ENCODE data around the gene RASSF5.

Gene RASSF5

DNA sequence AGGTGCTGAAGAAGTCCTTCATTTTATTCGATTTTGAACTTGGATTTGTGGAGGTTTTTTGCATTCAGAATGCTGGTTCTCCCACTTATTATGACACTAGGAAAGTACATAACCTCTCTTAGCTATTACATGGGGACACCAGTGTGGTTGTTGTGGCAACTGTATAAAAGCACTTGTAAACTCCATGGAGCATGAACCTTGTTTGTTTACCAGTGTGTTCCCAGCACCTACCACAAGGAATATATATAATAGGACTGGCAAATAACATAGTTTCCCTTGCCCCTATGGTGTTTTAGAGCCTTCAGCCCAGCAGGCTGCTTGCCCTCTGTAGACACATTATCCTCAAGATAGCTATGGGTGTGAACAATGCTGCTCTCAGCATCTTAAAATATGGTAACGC lies 43.1 kb downstream of the RASSF5 start:
- DNase-seq (ENCODE audit: low spot score), result no peak

DNA sequence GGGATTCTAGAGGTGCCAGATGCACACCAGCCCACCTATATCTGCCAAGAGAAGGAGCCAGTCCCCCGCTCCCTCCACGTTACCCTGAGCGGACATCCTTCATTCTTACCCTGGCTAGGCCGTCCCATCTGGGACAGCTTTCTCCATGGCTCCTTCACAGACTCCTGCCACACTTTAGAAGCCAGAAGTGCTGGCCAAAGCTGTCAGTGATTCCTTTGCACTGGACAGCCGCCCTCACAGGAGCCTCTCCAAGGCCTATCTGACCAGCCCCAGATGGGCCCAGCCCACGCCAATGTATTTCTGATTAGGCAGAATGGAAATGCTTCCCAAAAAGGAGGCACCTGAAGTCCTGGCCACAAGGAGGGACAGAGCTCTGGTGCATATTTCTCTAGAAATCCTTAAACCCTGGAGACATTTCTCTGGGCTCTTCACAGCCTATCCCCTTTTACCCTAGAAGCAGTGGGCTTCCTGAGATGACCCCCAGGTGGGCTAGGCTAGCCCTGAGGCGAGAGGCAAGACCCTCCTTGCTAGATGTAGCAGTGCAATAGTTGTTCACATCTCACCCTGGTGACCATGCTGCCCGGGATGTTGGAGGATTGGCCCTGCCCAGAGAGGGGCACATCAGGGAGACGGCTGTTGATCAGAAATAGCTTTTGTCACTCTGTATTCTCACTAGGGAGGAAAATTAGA lies 44.1 kb downstream of the RASSF5 start:
- DNase-seq (ENCODE audit: low spot score), result no peak

- DNase-seq (ENCODE audit: low spot score), result no peak
Observed at GRCh38 chr1:206551986-206552326, 44.6 kb downstream of the RASSF5 start.

DNA sequence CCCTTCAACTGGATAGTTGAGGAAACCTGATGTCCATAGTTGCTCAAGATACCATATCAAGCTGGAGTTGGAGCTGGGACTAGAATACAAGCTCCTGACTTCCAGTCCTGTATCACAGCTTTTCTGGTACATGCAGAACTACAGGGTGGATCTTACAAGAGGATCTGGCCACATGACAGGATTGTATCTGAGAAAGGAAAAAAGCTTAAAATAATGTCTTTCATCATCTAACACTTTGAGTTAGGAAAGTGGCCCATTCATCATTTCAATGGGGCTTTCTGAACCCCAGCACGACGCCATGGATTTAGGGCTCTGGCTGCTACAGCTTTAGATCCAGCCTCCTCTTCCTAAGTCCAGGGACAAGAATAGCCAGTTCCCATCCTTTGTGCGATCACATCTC lies 46.9 kb downstream of the RASSF5 start:
- no peak for DNase-seq (ENCODE audit: low spot score)

DNA sequence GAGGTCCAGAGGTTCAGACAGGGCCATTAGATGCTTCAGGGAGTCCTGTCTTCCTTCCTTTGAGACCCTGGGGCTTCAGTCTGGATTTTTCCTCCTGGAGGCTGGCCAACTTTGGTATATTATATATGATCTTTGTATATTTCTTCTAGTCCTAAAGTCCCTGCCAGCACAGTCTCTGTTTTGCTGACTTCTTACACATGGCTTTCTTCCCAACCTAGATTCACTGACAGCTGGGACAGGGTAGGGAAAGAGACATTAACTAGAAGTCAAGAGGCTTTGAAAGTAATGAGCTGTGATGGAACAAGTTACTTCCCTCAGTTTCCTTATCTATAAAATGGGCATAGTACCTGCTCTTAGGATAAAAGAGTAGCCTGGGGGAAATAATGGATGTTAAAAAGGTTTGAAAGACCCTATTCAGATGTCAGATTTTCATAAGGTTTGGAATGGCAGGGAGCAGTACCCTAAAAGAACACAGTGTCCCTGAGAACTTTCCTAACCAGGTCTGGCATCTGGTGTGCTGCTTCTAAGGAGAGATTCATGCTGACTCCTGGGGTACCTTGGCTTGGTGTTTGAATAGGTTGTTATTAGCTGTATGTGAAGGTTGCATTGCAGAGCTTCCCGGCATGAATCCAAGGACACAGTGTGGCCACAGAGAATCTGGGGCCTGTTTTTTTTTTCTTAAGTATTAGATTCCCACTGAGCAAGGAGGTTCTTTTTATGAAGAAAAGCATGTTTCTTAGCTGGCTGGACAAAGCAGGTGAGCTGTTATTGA lies 47.6 kb downstream of the RASSF5 start:
- peak; percentile 18 for DNase-seq (ENCODE audit: low spot score)

- peak; percentile 32 for DNase-seq (ENCODE audit: low spot score)
Observed at GRCh38 chr1:206555473-206555935, 48.2 kb downstream of the RASSF5 start.

- no peak for DNase-seq (ENCODE audit: low spot score)
Observed at GRCh38 chr1:206556047-206556749, 48.9 kb downstream of the RASSF5 start.

DNA sequence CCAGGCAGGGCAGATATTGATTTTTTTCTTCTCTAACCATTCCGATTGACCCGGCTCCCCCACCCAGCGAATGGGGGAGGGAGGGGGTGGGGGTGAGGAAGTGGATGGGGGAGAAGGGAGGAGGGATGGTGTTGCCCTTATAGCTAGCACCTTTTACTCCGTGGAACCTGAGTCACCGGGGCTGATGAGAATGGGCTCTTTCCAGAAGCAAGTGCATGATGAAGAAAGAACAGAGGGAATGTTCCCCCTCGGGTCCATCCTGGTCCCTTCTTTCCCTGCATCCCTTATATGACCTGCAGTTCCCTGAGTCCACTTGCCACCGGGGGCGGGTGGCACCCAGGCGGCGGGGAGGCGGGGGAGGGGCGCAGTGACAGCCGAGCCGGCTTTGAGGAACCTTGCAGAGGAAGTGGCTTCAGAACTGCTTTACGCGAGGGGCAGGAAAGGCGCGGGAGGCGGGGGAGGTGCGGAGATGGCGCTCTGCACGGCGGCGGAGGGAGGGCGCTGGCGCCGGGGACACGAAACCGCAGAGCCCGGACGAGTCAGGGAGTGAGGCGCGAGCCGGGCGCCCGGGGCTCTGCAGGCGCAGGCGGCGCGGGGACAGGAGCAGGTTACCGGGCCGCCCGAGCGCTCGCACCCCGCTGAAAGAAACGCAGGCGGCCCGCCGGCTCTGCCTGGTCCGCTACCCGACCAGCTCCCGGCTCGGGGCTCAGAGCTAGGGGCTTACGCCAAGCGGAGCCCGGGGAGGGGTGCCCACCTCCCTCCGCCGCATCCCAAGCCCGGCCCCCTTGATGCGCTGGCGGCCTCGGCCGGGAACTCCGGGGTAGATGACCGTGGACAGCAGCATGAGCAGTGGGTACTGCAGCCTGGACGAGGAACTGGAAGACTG lies 49.7 kb downstream of the RASSF5 start:
- peak; percentile 63 for DNase-seq (ENCODE audit: low spot score)

DNA sequence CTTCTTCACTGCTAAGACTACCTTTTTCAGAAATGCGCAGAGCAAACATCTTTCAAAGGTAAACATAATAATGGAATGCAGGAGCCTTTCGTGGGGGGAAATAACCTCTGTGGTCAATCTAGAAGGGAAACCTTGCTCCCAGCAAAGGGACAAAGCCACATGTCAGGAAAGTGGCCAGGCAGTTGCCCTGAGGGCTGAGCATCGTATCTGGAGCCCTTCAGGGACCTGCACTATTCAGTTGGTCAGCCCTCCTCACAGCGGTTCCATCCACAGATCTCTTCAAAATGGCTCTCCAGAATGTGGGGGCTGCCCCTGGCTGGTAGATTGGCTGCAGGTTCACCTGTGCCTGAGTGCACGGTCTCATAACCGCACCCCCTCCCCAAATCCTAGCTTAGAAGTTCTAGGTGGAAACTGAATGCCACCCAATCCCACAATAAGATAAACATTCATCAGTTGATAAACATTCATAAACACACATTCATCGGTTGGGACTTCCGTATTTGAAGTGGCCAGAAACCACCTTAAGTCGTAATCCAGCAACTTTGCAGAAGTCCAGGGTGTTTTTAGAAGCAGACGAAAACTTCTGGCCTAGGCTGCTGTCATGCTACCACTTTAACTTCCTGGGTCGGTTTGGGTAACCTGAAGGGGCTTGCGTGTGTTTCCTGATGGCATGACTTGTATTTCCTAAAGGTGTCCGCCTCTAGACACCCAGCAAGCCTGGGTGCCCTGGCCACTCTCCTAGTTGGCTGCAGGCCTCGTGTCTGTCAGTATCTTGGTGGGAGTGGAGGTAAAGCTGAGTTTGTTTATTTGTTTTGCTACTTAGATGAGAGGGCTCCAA lies 50.5 kb downstream of the RASSF5 start:
- peak; percentile 33 for DNase-seq (ENCODE audit: low spot score)

DNA sequence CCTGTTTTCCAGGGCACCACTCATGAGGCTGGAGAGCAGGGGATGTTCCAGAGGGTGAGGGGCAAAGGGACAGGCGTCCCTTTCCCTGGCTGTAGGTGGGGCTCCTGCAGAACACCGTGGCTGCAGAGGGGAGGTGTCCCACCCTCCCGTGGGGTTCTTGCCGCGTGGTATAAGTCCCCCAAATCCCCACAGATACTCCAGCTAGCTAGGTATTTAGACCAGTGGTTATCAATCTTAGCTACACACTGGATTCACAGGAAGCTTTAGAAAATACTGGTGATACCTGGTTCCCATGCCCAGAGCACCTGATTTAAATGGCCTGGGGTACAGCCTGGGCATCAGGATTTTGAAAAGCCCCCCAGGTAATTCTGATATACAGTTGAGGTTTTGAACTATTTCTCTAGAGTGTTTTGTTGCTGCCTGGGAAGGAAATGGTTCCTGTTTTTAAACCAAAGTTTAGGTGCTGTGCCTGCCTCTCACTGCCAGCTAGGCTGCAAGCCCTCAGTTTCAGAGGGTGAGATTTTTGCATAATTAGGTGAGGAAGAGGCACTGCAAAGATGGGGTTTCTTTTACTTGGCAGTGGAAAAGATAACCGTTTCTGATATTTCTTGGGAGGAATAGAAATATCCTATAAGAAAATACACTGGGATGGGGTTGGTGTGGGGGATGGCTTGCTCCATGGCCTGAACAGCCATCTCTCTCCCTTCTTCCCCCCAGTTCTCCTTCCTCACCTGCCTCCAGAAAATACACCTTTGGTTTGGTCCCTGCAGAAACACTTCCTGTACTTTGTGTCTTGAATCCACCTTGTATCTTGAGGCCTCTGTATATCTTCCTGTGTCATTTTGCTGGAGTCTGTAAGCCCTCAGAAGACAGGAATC lies 51.7 kb downstream of the RASSF5 start:
- DNase-seq (ENCODE audit: low spot score), result no peak

DNA sequence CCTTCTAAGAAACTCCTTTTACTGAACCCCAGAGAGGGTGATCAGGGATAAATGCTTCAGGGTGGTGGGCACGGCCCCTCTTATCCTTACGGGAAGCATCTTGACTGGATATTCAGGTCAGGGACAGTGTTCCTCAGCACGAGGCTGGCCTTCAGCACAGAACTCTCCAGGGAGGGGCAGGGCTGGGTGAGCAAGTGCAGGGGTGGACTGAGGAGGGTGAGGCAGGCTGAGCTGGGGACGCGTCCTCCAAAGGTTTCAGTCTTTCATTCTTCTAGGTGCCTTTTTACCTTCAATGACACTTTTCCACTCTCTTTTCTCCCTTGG lies 52.3 kb downstream of the RASSF5 start:
- DNase-seq (ENCODE audit: low spot score), result no peak

GRCh38 chr1:206560007-206560716 lies 52.8 kb downstream of the RASSF5 start:
- DNase-seq (ENCODE audit: low spot score), result peak; percentile 14

DNA sequence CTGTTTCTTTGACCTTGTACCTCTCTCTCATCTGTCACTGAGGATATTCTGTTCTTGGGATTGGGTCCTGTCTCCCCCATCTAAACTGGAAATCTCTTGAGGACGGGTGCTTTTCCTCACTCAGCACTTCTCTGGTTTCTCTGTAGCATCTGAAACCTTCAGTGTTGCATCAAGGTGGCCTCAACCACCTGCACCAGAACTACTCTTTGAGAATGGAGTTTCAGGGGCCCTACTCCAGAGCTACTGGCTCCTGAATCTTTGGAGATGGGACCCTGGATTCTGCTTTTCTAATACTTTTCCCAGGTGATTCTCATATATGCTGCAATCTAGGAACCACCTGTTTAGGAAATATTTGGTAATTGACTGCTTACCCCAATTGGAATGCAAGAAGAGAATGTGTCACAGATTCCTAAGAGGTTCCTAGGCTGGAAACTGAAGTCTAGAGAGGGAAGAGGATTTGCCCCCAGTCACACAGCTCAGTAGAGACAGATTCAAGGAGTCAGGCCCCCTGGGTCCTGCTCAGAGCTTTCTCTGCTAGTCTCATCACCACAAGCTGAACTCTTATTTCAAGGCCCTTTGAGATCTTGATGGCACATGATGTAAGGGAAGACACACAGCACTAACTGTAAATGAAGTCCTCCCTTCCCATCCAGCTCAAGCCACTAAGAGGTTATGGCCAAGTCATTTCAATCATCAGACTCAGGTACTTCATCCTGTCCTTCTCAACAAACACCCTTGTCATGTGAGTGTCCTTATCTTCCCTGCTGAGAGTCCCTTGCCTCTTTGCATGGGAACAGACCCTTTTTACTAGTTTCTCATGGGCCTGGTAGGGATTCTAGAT lies 56.3 kb downstream of the RASSF5 start:
- no peak for DNase-seq (ENCODE audit: low spot score)

- DNase-seq (ENCODE audit: low spot score), result no peak
Observed at GRCh38 chr1:206565995-206566394, 58.7 kb downstream of the RASSF5 start.

- DNase-seq (ENCODE audit: low spot score), result no peak
Observed at GRCh38 chr1:206566999-206567398, 59.7 kb downstream of the RASSF5 start.

GRCh38 chr1:206568256-206568655 lies 60.9 kb downstream of the RASSF5 start:
- no peak for DNase-seq (ENCODE audit: low spot score)

- no peak for DNase-seq (ENCODE audit: low spot score)
Observed at GRCh38 chr1:206568779-206569352, 61.5 kb downstream of the RASSF5 start.

- DNase-seq (ENCODE audit: low spot score), result no peak
Observed at GRCh38 chr1:206569556-206569955, 62.2 kb downstream of the RASSF5 start.

Measured in cerebellar cortex (tissue), 1 donor.